HG03097 (cell line): ENCODE data around the gene ARHGAP22.

Experiments used
- ATAC-seq: cut with Tn5 transposase; IDR thresholded peaks from one replicate; pipeline ENCODE4 v1.9.1; 2021; ENCODE audit not compliant: unreplicated experiment, low FRiP score

The ARHGAP22 gene

GRCh38 chr10:48592346-48592745 is 12.5 kb downstream of the ARHGAP22 start:
- ATAC-seq = no peak

- ATAC-seq = no peak
These were observed 13.9 kb downstream of the ARHGAP22 start for GRCh38 chr10:48590945-48591344.

GRCh38 chr10:48589266-48589665 is 15.6 kb downstream of the ARHGAP22 start:
- no peak for ATAC-seq

DNA sequence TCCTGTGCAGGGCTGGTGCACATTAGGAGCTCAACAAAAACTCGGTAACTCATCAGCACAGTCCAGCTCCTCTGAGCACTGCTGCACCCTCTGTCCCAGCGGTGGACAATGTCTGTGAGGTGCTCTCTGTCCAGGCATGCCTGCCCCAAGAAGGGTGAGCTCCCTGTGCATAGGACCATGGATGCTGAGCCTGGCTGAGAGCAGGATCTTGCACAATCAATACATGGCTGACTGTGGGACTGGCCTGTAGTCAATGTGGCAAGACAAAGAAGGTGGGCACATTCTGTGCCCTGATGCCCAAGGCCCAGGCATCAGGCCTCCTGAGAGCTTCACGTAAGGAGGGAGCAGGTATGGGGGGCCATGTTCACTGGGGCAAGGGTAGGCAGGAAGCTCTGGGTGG is 17.1 kb downstream of the ARHGAP22 start:
- no peak for ATAC-seq

GRCh38 chr10:48587101-48587500 is 17.8 kb downstream of the ARHGAP22 start:
- no peak for ATAC-seq

DNA sequence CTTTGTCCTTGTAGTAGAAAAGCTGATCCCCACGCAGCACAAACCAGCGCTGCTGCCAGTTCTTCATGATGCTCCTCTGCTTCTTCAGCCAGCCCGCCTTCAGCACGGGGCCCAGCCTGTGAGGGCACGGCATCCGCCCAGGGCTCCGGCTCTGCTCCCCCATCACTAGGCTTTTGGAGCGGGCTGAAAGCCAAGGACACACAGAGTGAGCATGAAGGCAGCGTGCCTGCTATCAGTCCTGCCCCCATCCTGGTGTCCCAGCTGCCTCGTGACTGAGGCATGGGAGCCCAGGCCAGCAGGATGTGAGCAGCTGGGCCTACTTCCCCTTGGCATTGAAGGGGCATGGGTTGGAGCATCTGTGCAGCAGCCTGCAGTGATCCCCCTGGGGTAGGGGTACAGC is 21.9 kb downstream of the ARHGAP22 start:
- no peak for ATAC-seq

- ATAC-seq = no peak
These were observed 24.6 kb downstream of the ARHGAP22 start for GRCh38 chr10:48580236-48580635.

- no peak for ATAC-seq
These were observed 25.5 kb downstream of the ARHGAP22 start for GRCh38 chr10:48579251-48579960.

DNA sequence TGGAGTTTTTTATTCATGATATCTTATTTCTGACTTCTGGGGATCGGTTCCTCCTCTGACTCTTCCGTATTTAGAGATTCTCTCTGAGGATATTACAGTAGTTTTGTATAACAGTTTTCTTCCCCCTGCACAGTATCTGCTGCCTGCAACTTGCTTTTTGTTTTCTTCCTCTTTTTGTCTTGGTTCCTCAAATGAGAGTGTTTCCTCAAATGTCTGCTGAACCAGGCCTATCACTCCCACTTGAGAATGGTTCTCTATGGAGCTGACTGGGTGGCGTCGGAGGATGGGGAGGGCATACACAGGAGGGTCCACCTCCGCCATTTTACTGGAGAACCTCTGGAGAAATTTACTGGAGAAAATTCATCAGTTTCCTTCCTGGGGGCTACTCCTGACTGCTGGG is 27.7 kb downstream of the ARHGAP22 start:
- no peak for ATAC-seq

GRCh38 chr10:48576501-48576900 is 28.4 kb downstream of the ARHGAP22 start:
- ATAC-seq = no peak

GRCh38 chr10:48575901-48576300 is 29.0 kb downstream of the ARHGAP22 start:
- ATAC-seq = no peak

- no peak for ATAC-seq
These were observed 30.0 kb downstream of the ARHGAP22 start for GRCh38 chr10:48574817-48575380.

GRCh38 chr10:48574322-48574796 is 30.5 kb downstream of the ARHGAP22 start:
- no peak for ATAC-seq

DNA sequence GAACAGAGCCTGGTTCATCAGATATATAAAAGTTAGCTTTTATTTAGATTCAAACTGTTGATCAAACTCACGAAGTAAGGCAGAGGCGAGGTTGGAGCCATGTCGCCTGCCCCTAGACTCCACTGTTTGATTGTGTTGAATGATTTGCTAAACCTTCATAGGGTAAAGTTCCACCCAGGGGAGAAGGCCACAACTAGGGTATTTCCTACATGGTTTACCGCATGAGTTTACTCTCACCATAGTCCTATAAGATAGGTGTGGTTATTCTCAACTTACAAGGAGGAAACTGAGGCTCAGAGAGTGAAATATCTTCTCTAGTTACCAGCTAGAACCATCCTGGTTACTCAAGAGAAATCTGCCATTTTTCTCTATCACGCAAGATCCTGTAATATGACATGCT is 31.8 kb downstream of the ARHGAP22 start:
- ATAC-seq = no peak

DNA sequence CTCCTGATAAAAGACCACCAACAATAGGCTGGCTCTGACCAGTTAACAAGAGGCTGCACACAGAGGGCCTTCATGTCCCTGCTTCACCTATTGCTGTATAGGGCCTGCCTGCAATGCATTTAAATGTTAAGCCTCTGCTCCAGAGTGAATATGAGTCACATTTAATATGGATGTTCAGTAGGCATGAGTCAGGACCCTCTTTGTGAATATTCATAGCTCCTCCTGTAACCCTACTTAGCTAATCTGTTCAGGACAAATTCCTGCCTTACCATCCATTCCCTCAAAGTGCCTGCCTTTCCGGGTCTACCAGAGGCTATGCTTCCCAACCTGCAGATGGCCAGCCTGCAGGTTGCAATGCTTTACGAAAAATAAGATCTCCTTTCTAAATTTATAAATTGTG is 32.5 kb downstream of the ARHGAP22 start:
- no peak for ATAC-seq

DNA sequence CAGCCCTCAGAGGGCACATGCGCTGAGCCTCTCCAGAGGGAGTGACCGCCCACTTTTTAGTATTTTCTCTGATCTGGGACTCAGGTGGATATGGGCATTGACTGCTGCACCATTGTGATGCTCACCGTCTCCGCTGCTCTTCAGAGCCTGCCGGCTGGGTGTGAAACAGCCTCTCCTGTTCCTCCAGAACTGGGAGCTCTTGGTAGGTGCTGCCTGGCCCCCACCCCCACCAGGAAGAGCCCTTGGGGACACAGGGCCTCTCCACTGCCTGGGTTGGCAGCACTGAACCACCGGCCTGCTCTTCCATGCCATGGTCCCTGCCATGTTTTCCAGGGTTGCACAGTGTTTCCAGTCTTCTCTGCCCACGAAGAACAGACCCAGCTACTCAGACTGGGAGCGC is 36.3 kb downstream of the ARHGAP22 start:
- ATAC-seq = no peak

DNA sequence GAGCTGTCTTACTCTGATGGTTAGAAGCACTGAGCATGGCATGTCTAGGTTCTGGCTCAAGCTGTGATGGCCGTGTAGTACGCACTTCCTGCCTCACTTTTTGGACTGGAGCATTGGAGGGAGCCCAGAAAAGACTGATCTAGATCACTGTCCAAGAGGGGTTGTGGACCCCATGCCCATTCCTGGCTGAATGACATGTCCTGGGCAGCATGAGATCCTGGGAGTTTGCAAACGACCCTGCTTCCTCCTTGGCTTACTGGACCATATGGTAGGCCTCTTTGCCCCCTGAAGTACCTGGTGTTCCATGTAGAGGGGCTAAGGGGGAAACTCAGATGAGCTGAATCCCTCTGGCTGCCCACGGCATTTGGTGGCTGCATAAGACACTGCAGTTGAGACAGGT is 36.7 kb downstream of the ARHGAP22 start:
- ATAC-seq = no peak

- ATAC-seq = no peak
These were observed 37.5 kb downstream of the ARHGAP22 start for GRCh38 chr10:48567346-48567745.

DNA sequence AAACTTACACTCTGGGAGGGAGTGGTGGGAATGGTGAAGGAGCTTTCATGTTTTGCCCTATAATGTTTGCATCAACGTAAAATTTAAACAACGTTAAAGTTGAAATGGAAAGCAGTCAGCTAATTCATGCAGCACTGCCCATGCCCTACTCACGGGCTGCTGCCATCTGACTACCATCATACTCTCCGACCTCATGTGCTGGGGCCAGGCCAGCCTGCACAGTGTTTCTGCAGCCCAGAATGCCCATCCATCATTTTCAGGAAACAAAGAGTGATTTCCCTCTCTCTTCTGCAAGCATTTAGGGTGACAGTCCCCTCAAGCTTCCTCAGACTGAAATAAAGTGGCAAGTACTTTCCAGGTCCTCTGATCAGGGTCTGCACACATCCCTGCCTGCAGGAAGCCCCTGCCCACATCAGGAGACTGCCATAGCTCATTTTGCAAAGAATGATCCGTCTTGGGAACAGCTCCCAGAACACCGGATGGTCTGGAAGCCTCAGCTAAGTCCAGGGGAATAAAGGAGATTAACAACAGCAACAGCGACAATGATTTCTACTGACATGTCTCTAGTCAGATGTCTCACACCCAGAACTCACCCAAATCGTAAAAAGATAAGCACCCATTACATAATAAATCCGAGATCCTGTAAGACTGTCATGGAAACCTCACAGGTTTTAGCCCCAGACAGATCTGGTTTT is 40.3 kb downstream of the ARHGAP22 start:
- no peak for ATAC-seq

- no peak for ATAC-seq
These were observed 47.3 kb downstream of the ARHGAP22 start for GRCh38 chr10:48557511-48558123.

- no peak for ATAC-seq
These were observed 48.2 kb downstream of the ARHGAP22 start for GRCh38 chr10:48556713-48557112.
